CD4-positive, alpha-beta T cell treated with Interleukin-17A for 1 hour (primary cell): ENCODE measurements around the gene SLC35G1.
A peak's percentile ranks its signal among the peaks of the same experiment; 100 is the strongest.

Source experiments
- DNase-seq: peaks from one replicate; pipeline ENCODE4 v3.0.0-alpha.2; 2020

Gene SLC35G1

DNA sequence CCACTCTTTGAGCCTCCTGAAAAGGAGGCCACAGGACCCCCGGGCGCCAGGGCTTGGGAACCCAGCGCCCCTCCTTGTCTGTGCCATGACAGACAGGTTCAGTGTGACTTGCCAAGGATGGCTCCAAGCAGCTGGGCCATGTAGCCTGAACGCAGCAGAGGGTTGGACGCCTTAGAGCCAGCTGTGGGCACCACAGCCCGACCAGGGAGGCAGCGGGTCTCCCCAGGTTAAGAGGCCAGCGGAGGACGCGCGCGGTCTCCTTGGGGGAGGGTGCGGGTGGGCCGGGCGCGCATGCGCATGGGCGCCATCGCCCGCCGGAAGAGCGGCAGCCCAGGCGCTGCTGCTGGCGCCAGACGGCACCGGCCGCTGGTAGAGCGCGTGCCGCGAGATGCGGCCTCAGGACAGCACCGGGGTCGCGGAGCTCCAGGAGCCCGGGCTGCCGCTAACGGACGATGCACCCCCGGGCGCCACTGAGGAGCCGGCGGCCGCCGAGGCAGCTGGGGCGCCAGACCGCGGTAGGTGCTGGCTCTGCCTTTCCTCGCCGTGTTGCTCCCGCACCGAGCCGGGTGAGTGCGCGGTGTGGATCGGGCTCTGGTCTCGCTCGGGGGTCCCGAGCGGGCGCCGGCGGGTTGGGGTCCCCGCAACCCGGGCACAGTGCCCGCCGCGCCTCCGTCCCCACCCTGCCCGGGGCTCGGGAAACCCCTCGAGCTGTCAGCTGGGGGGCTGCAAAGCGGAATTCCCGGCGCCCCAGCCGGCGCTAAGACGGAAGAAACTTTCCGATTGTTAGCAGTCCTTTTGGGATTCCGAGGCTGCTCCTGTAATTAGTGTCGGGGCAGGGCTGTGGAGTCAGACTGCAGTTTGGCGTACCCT lies at the start of gene SLC35G1:
TSS of gene SLC35G1 (plus strand) at position 333 of the 870 bp plus-strand sequence. CDS start at position 389, 56 bp downstream.
- peak; percentile 77 for DNase-seq

DNA sequence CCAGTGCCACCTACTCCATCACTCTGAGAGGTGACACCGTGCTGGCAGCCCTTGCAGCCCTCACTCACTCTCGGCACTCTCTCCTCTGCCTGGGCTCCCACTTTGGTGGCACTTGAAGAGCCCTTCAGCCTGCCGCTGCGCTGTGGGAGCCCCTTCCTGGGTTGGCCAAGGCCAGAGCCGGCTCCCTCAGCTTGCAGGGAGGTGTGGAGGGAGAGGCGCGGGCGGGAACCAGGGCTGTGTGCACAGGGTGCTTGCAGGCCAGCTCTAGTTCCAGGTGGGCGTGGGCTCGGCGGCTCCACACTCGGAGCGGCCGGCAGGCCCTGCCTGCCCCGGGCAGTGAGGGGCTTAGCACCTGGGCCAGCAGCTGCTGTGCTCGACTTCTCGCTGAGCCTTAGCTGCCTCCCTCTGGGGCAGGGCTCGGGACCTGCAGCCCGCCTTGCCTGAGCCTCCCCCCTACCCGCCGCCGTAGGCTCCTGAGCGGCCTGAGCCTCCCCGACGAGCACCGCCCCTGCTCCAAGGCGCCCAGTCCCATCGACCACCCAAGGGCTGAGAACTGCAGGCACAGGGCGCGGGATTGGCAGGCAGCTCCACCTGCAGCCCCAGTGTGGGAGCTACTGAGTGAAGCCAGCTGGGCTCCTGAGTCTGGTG lies 48.7 kb upstream of the SLC35G1 start:
- DNase-seq, result no peak

GRCh38 chr10:93849593-93849992 lies 44.2 kb upstream of the SLC35G1 start:
- no peak for DNase-seq

- no peak for DNase-seq
Measured at GRCh38 chr10:93850031-93851015, 43.5 kb upstream of the SLC35G1 start.

DNA sequence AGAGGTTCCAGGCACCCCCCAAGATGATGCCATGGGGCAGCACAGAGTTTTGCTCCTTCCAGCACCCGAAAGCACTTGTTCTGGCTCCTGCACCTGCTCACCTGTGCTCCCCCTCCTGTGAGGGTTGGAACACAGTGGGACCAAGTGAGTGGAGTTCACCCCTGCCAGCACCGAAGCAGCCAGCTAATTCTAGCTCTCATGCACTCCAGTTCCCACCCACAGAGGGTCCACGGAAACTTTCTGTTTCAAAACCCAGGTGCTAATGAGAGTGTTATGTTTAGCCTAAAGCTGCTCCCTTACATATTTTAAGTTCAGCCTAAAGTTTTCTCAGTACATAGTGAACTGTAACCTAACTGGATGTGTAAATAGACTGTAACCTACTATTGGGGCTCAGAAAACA lies 42.6 kb upstream of the SLC35G1 start:
- DNase-seq, result no peak

DNA sequence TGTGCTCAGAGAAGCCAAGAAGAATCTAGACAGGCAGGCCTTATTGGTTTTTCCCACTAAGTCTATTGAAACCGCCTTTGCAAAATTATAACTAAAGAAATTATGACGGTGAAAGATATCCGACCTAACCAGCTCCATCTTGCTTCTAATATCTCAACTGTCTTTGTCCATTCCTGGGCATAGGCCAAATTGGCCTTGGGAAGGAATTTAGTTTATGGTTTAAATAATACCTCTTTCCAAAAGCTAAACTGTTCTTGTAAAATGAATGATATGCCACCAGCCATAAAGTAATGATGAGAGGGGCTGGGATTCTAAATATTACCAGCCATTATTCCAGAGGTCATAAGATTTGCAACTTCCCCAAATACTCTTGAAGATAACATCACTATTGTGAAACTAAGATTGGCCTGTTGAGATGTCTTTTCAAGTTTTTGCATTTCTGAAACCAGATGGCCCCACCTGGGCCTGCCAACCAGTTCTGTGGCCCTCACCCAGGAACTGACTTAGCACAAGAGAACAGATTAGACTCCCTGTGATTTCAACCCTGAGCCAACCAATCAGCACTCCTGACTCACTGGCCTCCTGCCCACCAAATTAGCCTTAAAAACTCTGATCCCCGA lies 41.2 kb upstream of the SLC35G1 start:
- no peak for DNase-seq

- no peak for DNase-seq
Measured at GRCh38 chr10:93854975-93855374, 38.8 kb upstream of the SLC35G1 start.

DNA sequence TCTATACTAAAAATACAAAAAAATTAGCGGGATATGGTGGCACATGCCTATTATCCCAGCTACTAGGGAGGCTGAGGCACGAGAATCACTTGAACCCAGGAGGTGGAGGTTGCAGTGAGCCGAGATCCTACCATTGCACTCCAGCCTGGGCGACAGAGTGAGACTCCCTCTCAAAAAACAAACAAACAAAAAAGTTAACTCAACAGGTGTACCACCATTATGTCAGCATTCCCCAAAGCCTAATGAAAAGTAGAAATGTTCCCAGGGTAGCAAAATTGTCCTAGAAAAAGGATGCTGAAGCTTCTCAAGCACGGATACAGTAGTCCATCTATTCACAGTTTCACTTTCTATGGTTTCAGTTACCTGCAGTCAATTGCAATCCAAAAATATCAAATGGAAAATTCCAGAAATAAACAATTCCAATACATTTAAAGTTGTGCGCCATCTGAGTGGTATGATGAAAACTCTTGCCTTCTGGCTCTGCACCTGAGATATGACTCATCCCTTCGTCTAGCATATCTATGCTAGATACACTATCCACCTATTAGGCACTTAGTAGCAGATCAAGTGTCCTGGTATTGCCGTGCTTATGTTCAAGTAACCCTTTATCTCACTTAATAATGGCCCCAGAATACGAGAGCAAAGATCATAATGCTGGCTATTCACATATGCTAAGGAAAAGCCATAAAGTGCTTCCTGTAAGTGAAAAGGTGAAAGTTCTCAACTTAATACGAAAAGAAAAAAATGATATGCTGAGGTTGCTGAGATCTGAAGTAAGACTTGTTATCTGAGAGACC lies 37.2 kb upstream of the SLC35G1 start:
- no peak for DNase-seq

DNA sequence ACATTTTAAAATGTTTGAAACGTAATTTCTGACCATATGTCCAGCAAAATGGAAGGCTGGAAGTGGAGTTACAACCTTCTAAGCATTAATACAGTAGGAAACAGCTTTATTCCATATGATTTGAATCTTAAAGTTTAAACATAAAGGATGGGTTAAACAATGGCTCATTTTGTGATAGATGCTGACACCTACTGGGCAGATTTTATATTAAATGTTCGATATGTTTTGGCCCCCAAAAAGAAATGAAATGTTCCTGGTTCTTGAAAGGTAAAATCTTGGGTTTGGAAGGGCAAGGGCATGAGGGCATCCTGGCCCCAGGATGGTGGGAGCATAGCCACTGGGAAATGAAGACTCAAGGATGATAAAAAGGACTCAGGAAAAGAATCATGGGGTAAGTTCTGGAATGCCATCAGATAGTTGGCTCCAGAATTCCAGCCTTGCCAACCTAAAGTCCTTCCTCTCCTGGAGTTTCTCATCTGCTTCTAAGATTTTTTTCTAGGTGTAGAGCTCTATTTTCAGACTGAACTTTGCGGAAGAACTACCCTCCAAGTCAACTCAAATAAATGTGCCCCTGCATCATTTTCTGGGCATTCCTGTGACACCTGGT lies 34.6 kb upstream of the SLC35G1 start:
- DNase-seq, result no peak

- no peak for DNase-seq
Measured at GRCh38 chr10:93861825-93862224, 32.0 kb upstream of the SLC35G1 start.

DNA sequence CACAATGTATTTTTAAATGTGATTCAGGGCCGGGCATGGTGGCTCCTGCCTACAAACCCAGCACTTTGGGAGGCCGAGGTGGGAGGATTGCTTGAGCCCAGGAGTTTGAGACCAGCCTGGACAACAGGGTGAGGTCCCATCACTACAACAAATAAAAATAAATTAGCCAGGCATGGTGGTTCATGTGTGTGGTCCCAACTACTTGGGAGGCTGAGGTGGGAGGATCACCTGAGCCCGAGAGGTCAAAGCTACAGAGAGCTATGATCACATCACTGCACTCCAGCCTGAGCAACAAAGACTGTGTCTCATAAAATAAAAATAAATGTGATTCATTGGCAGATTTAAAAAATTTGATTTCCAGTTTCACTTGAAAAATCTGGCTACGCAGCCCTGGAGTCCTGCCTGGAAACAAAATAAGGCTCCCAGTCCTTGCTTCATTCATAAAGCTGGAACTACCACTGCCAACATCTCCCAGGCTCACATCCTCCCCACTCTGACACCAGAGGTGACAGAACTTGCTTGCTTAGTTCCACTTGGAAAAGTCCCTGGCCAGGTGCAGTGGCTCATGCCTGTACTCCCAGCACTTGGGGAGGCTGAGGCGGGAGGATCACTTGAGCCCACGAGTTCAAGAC lies 27.9 kb upstream of the SLC35G1 start:
- DNase-seq, result no peak

DNA sequence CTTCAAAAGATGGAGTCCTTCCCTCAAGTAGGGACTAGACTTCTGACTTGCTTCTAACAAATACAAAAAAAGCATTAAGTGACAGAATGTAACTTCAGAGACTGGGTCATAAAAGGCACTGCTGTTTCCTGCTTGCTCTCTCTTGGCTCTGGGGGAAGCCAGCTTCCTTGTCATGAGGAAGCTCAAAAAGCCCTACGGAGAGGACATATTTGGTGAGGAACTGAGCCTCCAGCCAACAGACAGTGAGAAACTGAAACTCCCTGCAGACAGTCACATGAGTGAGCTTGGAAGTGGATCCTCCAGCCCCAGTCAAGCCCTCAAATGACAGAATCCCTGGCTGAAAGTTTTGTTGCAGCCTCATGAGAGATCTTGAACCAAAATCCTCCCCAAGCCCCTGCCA lies 26.3 kb upstream of the SLC35G1 start:
- no peak for DNase-seq

GRCh38 chr10:93871671-93872204 lies 22.0 kb upstream of the SLC35G1 start:
- DNase-seq, result no peak

DNA sequence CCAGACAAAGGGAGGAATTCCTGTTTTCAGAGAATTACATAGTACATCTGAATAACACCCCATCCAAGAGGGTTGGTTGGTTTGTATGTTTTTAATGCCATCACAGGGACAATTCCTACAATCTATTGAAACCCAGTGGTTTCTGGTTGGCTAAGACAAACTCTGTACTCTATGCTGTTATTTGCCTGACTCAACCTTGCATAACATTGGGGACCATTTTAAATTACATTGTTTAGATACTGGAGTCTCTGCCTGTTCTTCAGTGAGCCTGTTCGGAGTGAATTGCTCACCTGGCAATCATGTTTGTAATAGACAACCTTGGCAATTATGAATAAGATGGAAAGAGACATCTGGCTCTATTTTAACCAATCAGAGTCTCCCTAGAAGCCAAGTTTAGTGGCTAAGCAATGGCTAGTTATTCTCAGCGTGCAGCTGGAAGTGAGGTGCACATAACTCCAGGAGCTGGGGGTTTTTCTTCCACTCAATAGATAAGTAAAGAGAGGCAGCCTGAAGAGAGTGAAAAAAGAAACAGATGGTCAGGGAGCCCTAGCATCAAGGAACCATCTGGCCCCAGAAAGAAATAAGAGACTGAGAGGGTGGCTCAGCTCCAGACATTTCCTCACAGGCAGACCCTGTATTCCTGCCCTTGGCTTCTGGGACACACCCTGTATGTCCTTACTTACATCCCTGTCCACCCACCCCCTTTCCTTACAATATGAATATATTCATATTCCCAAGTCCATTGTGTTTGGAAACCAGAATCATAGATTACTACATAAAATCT lies 21.2 kb upstream of the SLC35G1 start:
- no peak for DNase-seq

DNA sequence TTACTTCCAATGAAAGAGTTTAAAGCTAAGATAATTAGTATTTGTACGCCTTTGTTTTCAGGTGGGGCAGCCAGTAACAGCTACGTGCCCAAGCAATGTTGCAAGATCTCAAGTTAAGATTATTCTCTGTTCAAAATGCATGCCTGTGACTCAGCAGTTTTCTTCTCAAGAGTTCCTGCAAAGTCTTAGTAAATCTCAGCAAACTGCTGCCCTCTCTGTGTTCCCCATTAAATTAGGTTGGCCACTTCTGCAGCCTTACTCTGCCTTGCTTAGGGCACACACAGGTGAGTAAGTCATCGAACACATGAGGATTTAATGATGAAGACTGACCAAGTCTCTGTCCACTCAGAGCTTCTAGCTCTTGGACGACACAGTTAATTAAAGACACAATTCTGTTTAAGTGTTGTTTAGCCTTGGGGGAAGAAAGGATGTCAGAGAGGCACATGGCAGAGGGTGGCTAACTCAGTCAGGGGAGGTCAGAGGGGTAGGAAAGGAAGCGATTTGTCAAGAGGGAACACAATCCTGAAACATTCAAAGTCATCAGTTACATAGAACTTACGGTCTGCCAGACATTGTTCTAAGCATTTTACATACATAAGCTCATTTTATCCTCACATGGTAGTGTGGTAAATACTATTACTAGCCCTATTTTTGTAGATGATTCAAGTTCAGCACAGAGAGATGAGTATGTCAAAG lies 20.2 kb upstream of the SLC35G1 start:
- DNase-seq, result no peak

GRCh38 chr10:93874309-93875031 lies 19.3 kb upstream of the SLC35G1 start:
- no peak for DNase-seq

DNA sequence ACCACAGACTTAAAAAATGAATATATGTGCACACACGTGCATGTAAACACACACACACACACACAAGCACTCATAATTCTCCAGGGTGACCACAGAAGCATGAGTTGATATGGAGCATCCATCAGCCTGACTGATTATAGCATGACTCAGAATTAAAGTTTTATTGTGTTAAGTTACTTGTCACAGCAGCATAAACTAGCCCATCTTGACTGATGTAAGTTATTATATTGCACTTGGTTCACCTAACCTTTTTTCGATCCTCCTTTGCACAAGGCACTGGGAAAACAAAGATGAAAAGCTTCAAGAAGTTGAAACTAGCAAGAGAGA lies 18.8 kb upstream of the SLC35G1 start:
- no peak for DNase-seq

DNA sequence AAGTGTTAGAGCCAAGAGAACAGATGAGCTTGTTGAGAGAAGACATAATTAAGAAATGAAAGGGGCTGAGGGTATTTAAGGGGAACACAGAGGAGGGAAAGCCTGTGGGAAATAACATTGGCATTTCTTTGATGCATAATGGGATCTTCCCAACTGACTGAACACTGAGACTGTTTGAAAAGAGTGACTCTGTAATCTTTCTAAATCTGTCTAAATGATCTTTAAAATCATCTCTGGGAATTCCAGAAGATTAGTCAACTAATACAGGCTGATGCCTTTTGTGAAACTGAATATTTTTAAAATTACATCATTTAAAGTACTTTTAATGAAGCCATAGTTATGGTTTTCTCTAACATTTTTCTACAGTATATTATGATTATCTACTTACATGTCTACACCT lies 17.4 kb upstream of the SLC35G1 start:
- no peak for DNase-seq

DNA sequence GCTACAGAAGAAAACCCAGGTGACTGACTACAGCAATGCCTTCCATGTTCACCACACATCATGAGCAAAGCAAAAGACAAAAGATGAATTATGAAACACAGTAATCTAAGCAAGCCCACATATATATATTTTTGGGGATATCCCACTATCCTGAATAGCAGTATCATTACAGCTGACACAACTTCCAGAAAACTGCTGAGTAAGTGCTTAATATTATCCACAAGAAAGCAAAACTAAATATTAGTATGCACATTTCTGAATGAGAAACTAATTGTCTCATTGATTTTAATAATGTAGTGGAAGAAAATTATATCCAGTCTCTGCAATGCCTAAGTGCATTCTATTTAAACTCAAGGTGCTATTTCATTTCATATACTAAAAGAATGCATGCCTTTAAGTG lies 14.5 kb upstream of the SLC35G1 start:
- no peak for DNase-seq
